Mesothelial cell of epicardium (in vitro differentiated cells): Measurements from ENCODE around the gene METTL1. TPM values are rescaled to one million over a fixed set of nuclear protein-coding genes. Genes with fewer than 3 reads are reported as not detected.

Experiments used
- DNase-seq, 2 experiments: peaks; one replicate each; pipeline ENCODE4 v3.0.0; 2021; ENCODE audit warnings: low spot score in 2 of 2; ENCODE audit not compliant: unreplicated experiment in 2 of 2
- H3K27ac Mint-ChIP-seq: 2 replicates; pipeline ENCODE4 v1.8.0; 2021; ENCODE audit warnings: mixed read lengths
- H3K27me3 Mint-ChIP-seq: 2 replicates; pipeline ENCODE4 v1.8.0; 2021; ENCODE audit warnings: low read depth, mixed read lengths
- H3K36me3 Mint-ChIP-seq: 2 replicates; pipeline ENCODE4 v1.8.0; 2021; ENCODE audit warnings: mixed read lengths
- H3K4me1 Mint-ChIP-seq: 2 replicates; pipeline ENCODE4 v1.8.0; 2021; ENCODE audit warnings: mixed read lengths
- H3K4me3 Mint-ChIP-seq: 2 replicates; pipeline ENCODE4 v1.8.0; 2021; ENCODE audit warnings: mild to moderate bottlenecking, moderate library complexity, mixed read lengths
- H3K9me3 Mint-ChIP-seq: 2 replicates; pipeline ENCODE4 v1.8.0; 2021; ENCODE audit warnings: mixed read lengths
- total RNA-seq: library from RNA; stranded (reverse); gene quantifications from 3 replicates; pipeline ENCODE4 v1.2.1, GENCODE V29; 2021
- TF ChIP-seq, protein P1 (sequence below): fragments of 200-600 bp; sonication (generic); IDR thresholded peaks from one replicate; pipeline ENCODE4 v1.5.0; 2021; ENCODE audit warnings: antibody characterized with exemption; ENCODE audit not compliant: unreplicated experiment

METTL1 gene
- total RNA-seq, 1 donor from 2014 or later = 32.3 TPM

DNA sequence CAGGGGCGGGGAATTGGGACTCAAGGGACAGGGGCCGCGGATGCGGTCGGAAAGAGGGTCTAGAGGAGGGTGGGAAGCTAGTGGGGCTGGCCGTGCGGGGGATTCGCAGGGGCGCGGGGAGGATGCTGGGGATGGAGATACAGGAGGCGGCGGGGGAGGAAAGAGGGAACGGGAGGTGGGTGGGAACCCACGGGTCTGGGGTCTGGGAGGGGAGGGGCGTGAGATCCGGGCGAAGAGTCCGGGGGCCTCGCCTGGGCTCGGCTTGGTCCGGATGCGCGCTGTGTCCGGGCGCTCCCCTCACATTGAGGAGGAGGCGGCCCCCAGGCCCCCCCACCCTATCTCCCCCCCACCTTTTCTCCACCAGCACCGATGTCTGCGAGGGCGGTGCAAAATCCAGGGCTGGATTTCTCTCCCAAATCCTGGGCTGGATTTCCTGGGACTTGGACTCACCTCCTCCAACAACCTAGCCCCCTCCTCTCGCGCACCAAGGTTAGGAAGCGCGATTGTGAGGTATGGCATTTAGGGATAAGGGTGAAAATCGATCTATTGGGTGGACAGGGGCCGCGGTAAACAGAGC is 33.2 kb downstream of the METTL1 start, which contains the start of gene AGAP2:
TSS of gene AGAP2 (minus strand) at position 82 of the 577 bp plus-strand sequence. CDS start 496 bp downstream, outside the sequence.
- peaks cover 83% of the 10 kb centered on the region for H3K27me3 Mint-ChIP-seq
- peak within 1 kb of the TSS; percentile 64 for H3K4me3 Mint-ChIP-seq
- H3K36me3 Mint-ChIP-seq = no peaks in the 10 kb centered on the region
- H3K4me1 Mint-ChIP-seq = peaks cover 15% of the 10 kb centered on the region
- H3K9me3 Mint-ChIP-seq = no peaks in the 10 kb centered on the region
- DNase-seq = no peak
- no peak within 1 kb of the TSS for H3K27ac Mint-ChIP-seq
- TF ChIP-seq, protein P1, sequence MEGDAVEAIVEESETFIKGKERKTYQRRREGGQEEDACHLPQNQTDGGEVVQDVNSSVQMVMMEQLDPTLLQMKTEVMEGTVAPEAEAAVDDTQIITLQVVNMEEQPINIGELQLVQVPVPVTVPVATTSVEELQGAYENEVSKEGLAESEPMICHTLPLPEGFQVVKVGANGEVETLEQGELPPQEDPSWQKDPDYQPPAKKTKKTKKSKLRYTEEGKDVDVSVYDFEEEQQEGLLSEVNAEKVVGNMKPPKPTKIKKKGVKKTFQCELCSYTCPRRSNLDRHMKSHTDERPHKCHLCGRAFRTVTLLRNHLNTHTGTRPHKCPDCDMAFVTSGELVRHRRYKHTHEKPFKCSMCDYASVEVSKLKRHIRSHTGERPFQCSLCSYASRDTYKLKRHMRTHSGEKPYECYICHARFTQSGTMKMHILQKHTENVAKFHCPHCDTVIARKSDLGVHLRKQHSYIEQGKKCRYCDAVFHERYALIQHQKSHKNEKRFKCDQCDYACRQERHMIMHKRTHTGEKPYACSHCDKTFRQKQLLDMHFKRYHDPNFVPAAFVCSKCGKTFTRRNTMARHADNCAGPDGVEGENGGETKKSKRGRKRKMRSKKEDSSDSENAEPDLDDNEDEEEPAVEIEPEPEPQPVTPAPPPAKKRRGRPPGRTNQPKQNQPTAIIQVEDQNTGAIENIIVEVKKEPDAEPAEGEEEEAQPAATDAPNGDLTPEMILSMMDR = no peak

DNA sequence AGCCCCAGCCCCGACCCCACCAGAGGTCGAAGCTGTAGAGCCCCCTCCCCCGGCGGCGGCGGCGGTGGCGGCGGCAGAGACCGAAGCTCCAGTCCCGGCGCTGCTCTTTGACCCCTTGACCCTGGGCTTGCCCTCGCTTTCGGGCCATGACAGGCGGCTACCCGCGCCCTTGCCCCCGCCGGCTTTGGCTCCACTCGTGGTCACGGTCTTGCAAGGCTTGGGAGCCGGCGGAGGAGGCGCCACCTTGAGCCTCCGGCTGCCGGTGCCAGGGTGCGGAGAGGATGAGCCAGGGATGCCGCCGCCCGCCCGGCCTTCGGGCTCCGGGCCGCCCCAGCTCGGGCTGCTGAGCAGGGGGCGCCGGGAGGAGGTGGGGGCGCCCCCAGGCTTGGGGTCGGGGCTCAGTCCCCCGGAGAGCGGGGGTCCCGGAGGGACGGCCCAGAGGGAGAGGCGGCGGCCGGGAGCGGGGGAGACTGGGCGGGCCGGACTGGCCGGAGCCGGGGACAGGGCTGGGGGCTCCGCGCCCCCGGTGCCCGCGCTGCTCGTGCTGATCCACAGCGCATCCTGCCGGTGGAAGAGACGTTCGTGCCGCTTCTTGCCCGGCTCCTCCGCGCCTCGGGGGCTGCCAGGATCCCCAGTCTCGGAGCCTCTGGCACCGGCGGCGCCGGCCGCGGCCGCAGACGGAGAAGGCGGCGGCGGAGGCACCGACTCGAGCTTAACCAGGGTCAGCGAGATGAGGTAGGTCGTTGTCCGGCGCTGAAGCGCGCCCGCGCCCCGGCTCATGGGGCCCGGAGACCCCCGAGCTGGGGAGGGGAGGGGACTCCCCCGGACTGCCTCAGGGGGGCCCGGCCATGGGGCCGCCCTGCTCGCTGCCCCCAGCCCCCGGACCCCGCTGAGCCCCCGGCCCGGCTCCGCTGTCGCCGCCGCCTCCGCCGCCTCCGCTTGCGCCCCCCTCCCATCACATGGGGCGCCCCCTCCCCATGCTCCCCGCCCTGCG is 34.1 kb downstream of the METTL1 start:
- peaks cover 15% of the 10 kb centered on the region for H3K4me1 Mint-ChIP-seq
- H3K36me3 Mint-ChIP-seq = no peaks in the 10 kb centered on the region
- H3K9me3 Mint-ChIP-seq = no peaks in the 10 kb centered on the region
- TF ChIP-seq, protein P1 = no peak
- no peak for DNase-seq
- no peak overlapping the region for H3K4me3 Mint-ChIP-seq
- H3K27me3 Mint-ChIP-seq = peaks cover 88% of the 10 kb centered on the region
- H3K27ac Mint-ChIP-seq = no peak overlapping the region

DNA sequence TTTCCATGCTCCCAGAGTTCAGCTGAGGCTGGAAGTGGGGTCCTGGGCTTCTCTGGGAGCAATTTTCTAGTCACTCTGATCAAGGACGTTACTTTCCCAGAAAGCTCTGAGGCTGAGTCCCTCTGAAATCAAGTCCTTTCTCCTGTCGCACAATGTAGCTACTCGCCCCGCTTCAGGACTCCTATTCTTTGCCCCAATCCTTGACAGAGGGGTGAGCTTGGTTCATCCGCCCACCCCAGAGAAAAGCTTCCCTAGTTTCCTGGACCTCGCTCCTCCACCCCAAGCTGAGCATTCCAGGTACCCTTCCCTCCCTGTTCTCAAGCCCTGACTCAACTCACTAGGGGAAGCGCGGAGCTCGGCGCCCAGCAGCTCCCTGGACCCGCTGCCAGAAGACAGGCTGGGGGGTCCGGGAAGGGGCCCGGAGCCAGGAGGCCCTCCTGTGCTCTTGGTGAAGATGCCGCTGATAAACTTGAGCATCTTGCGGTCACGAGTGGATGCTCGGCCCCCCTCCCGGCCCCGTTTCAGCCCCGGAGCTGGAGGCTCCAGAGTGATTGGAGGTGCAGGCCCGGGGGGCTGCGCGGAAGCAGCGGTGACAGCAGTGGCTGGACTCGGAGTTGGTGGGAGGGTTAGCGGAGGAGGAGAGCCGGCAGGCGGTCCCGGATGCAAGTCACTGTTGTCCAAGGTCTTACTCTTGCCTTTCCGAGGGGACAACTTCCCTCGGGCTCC is 35.0 kb downstream of the METTL1 start:
- H3K4me1 Mint-ChIP-seq = peaks cover 15% of the 10 kb centered on the region
- peak overlapping the region; percentile 54 for H3K4me3 Mint-ChIP-seq
- H3K36me3 Mint-ChIP-seq = no peaks in the 10 kb centered on the region
- TF ChIP-seq, protein P1 = no peak
- DNase-seq = no peak
- no peak overlapping the region for H3K27ac Mint-ChIP-seq
- H3K27me3 Mint-ChIP-seq = peaks cover 88% of the 10 kb centered on the region
- no peaks in the 10 kb centered on the region for H3K9me3 Mint-ChIP-seq

DNA sequence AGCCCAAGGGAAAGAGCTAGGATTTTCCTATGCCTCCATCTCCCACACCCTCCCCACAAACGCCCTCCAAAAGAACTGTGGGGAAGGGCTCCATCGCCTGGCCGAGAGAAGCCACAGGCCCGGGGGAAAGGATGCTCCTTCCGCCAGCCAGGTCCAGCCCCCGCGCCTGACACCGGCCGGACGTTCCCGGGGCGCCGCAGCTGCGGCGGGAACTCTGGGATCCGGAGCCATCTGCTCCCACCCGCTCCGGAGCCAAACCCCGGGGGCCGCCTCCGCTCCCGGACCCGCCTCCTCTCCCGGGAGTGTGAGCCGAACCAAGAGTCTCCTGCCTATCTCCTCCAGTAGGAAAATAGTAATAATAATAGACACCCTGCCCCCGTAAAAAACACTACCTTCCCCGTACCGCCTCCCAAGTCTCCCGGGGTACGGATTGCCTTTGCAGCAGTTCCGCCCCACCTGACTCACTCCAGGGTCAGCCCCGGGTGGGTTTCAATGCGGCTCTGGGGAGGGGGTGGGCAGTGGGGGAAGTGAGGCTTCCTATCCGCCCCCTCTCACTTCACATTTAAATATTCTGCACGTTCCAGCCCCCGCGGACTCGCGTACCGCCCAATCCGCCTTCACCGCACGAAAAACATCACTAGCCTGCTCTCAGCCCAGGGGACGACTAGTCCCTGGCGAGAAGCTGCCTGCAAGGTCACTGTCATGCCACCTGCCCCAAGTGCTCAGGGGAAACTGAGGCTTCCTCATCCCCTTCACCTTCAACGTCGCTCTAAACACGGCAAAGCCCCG is 35.8 kb downstream of the METTL1 start:
- Mint-ChIP-seq H3K36me3 (no peaks in the 10 kb centered on the region), H3K27me3 (peaks cover 88% of the 10 kb centered on the region), H3K9me3 (no peaks in the 10 kb centered on the region), H3K4me3 (peak overlapping the region; percentile 54), H3K4me1 (peaks cover 15% of the 10 kb centered on the region), H3K27ac (no peak overlapping the region)
- TF ChIP-seq, protein P1 = no peak
- DNase-seq = no peak

DNA sequence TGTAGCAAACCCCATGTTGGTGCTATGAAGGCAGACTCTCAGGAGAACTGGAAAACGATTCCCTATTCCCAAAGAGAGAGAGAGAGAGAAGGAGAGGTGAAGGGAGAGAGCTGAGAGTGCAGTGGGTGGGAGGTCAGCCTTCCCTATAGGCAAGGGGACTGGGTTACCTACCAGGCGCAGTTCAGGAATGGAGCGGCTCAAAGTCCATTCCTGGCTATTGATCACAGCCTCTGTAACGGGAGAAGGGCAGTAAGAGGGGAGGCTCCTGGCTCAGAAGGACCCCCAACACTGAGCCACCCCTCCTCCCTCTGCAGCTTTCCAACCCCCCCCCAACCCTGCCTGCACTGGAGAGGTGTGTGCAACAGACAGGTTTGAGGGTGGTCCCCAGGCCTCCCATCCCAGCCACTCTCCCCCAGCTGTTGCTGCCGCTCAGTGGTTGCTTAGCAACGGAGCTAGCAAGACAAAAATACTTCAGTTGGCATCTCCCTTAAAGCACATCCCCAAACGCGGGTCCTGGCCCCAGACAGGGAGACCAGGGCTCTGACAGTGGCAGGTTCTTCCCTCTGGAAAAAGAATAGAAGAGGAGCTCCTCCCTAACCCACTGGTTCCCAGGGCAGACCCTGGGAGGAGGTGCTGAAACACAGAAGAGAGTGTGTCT is 36.6 kb downstream of the METTL1 start:
- Mint-ChIP-seq H3K36me3 (no peaks in the 10 kb centered on the region), H3K4me1 (peaks cover 15% of the 10 kb centered on the region), H3K9me3 (no peaks in the 10 kb centered on the region), H3K4me3 (no peak overlapping the region), H3K27me3 (peaks cover 88% of the 10 kb centered on the region), H3K27ac (no peak overlapping the region)
- TF ChIP-seq, protein P1 = no peak
- no peak for DNase-seq
